HepG2 (cell line): Measurements from ENCODE around the gene C2CD3. TPM values are rescaled to one million over a fixed set of nuclear protein-coding genes. Genes with fewer than 3 reads are reported as not detected.
A peak's percentile ranks its signal among the peaks of the same experiment; 100 is the strongest.

Source experiments
- FOXK1 ChIP-seq: sonication (generic); formaldehyde crosslinking; IDR thresholded peaks from 2 replicates; pipeline ENCODE4 v1.4.0; 2020; ENCODE audit warnings: low read depth, missing genetic modification reagents, borderline replicate concordance
- GZF1 ChIP-seq: sonication (generic); formaldehyde crosslinking; IDR thresholded peaks from 2 replicates; pipeline ENCODE4 v1.5.1; 2020; ENCODE audit warnings: mild to moderate bottlenecking, missing genetic modification reagents
- IRX3 ChIP-seq: sonication (generic); formaldehyde crosslinking; IDR thresholded peaks from 2 replicates; pipeline ENCODE4 v1.8.1; 2023; ENCODE audit warnings: mild to moderate bottlenecking, low read depth, missing genetic modification reagents, borderline replicate concordance
- MAFG ChIP-seq: sonication (generic); formaldehyde crosslinking; IDR thresholded peaks from 2 replicates; pipeline ENCODE4 v1.5.1; 2020; ENCODE audit warnings: mild to moderate bottlenecking, missing genetic modification reagents
- MAZ ChIP-seq, 2 experiments: sonication (generic) in 1 of 2; formaldehyde crosslinking in 1 of 2; IDR thresholded peaks; 2 replicates each; pipeline versions ENCODE4 v1.5.0 to v1.6.1; 2012 to 2020; ENCODE audit warnings: low read depth in 2 of 2, mild to moderate bottlenecking in 2 of 2, borderline replicate concordance in 1 of 2, improper control_type of control experiment in 1 of 2, low read length in 1 of 2, missing genetic modification reagents in 1 of 2, moderate library complexity in 1 of 2
- MED1 ChIP-seq: sonication (generic); formaldehyde crosslinking; IDR thresholded peaks from 2 replicates; pipeline ENCODE4 v1.4.0; 2020; ENCODE audit warnings: missing genetic modification reagents
- POLR2AphosphoS2 ChIP-seq: IDR thresholded peaks from 2 replicates; pipeline ENCODE4 v1.6.1; 2011; ENCODE audit warnings: low read depth, low read length, improper control_type of control experiment
- RAD51 ChIP-seq: fragments of 450-650 bp; IDR thresholded peaks from 2 replicates; pipeline ENCODE4 v1.6.1; 2016; ENCODE audit warnings: borderline replicate concordance
- SALL2 ChIP-seq: sonication (generic); formaldehyde crosslinking; IDR thresholded peaks from 2 replicates; pipeline ENCODE4 v1.8.1; 2023; ENCODE audit warnings: mild to moderate bottlenecking, missing genetic modification reagents, inconsistent platforms
- TFE3 ChIP-seq: IDR thresholded peaks from 2 replicates; pipeline ENCODE4 v1.6.1; 2016
- ZMYM3 ChIP-seq: sonication (generic); formaldehyde crosslinking; IDR thresholded peaks from 2 replicates; pipeline ENCODE4 v1.5.1; 2020; ENCODE audit warnings: mild to moderate bottlenecking, missing genetic modification reagents
- ZMYM4 ChIP-seq: sonication (generic); formaldehyde crosslinking; IDR thresholded peaks from 2 replicates; pipeline ENCODE4 v1.8.1; 2023; ENCODE audit warnings: mild to moderate bottlenecking, missing genetic modification reagents
- ZNF292 ChIP-seq: sonication (generic); formaldehyde crosslinking; IDR thresholded peaks from 2 replicates; pipeline ENCODE4 v1.8.1; 2022; ENCODE audit warnings: mild to moderate bottlenecking, low read depth, missing genetic modification reagents, borderline replicate concordance
- ZNF407 ChIP-seq: sonication (generic); formaldehyde crosslinking; IDR thresholded peaks from one replicate; pipeline ENCODE4 v1.5.1; 2020; ENCODE audit warnings: mild to moderate bottlenecking, missing genetic modification reagents; ENCODE audit errors: not compliant biosample characterization
- ZNF780A ChIP-seq: sonication (generic); formaldehyde crosslinking; IDR thresholded peaks from 2 replicates; pipeline ENCODE4 v1.8.0; 2022; ENCODE audit warnings: mild to moderate bottlenecking, missing genetic modification reagents, moderate library complexity
- polyA plus RNA-seq, 8 experiments: library from polyadenylated mRNA; depleted of rRNA in 3 of 8; stranded (reverse) in 7 of 8; unstranded in 1 of 8; fragments of >200 nt; fragmentation: Illumina TruSeq in 4 of 8; extraction: Trizol in 4 of 8; gene quantifications; 2 replicates each; pipeline versions ENCODE4 v1.2.1 to v1.2.3, GENCODE V29; 2011 to 2016; ENCODE audit warnings: low read depth in 4 of 8, missing spikeins in 1 of 8, mixed read lengths in 1 of 8; ENCODE audit not compliant: insufficient read depth in 1 of 8
- total RNA-seq, 5 experiments: library from RNA; depleted of rRNA; stranded (reverse); fragments of >200 nt; fragmentation: Illumina TruSeq; extraction: Trizol; gene quantifications; 2 replicates each; pipeline ENCODE4 v1.2.3, GENCODE V29; 2016; ENCODE audit warnings: low read depth in 1 of 5

C2CD3 gene
- total and polyA plus RNA-seq, 2 of the 13 experiments (the other 11 are each of a cell fraction or from before 2014, with no cell fraction given), result 5.5 to 6.4 TPM

- no peak; the same call in 1 of the 2 replicates for TF ChIP-seq IRX3
- TF ChIP-seq ZNF292 (CRISPR knock-in tag), result peak; percentile 39; the same call in 1 of the 2 replicates
- TF ChIP-seq TFE3, result 0 out of 2 replicates have a peak, but pooled peaks have one; percentile 52
- TF ChIP-seq ZMYM4 (CRISPR knock-in tag), result peak; percentile 91
- TF ChIP-seq MED1 (CRISPR knock-in tag), result peak; percentile 61
- TF ChIP-seq ZNF407 (CRISPR knock-in tag), result peak; percentile 78
- TF ChIP-seq RAD51, result no peak
- TF ChIP-seq GZF1 (CRISPR knock-in tag), result peak; percentile 55; the same call in 1 of the 2 replicates
- TF ChIP-seq ZNF780A (CRISPR knock-in tag), result peak; percentile 61; the same call in 1 of the 2 replicates
- TF ChIP-seq ZMYM3 (CRISPR knock-in tag), result no peak
- no peak for TF ChIP-seq POLR2AphosphoS2
- TF ChIP-seq MAZ (IDR thresholded peaks at IDR 0.05; ENCODE audit: borderline replicate concordance, low read depth, low read length), result no peak
- TF ChIP-seq MAZ (CRISPR knock-in tag; IDR thresholded peaks at IDR 0.05; ENCODE audit: low read depth), result peak; percentile 95
- TF ChIP-seq FOXK1 (CRISPR knock-in tag), result peak; percentile 66; the same call in 1 of the 2 replicates
- peak; percentile 95 for TF ChIP-seq SALL2
- TF ChIP-seq MAFG (CRISPR knock-in tag), result no peak
Observed at GRCh38 chr11:74170694-74171629, at the start of gene C2CD3, which contains the start of gene PPME1 (continued).
